ENCODE data around the gene CEACAM19.

DNA sequence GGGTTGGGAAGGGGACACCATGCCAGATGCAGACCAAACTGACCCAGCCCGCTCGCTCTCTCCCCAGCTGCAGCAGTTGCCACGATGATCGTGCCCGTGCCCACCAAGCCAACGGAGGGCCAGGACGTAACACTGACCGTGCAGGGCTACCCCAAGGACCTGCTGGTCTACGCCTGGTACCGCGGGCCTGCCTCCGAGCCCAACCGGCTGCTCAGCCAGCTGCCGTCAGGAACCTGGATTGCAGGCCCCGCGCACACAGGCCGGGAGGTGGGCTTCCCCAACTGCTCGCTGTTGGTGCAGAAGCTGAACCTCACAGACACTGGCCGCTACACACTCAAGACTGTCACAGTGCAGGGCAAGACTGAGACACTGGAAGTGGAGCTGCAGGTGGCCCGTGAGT, 36.5 kb downstream of the CEACAM19 start:
- TF ChIP-seq CREB1 (IDR thresholded peaks at IDR 0.05) (no peak), YY1 (IDR thresholded peaks at IDR 0.05; ENCODE audit: low read depth, low read length) (no peak), BRCA1 (IDR thresholded peaks at IDR 0.05; ENCODE audit: low read depth, low read length) (no peak), POLR2A (IDR thresholded peaks at IDR 0.05; ENCODE audit: control extremely low read depth in 1 of 2, low read depth in 2 of 2, low read length in 2 of 2) (no peak), RAD21 (IDR thresholded peaks at IDR 0.05 in 1 of 2, conservative IDR thresholded peaks at IDR 0.05 in 1 of 2; ENCODE audit: low read depth in 2 of 2, low read length in 2 of 2) (no peak), EP300 (IDR thresholded peaks at IDR 0.05; ENCODE audit: borderline replicate concordance in 1 of 2, low read depth in 2 of 2, low read length in 2 of 2) (no peak), MAFK (IDR thresholded peaks at IDR 0.05; ENCODE audit: low read depth, low read length) (no peak), NRF1 (IDR thresholded peaks at IDR 0.05; ENCODE audit: low read depth, low read length) (no peak), POLR2AphosphoS5 (IDR thresholded peaks at IDR 0.05; ENCODE audit: low read depth, low read length) (no peak), SIN3A (conservative IDR thresholded peaks at IDR 0.05 in 1 of 2, IDR thresholded peaks at IDR 0.05 in 1 of 2; ENCODE audit: low read depth in 1 of 2, low read length in 2 of 2) (no peak), CHD2 (IDR thresholded peaks at IDR 0.05; ENCODE audit: low read length) (no peak)
- TF ChIP-seq, protein P1, sequence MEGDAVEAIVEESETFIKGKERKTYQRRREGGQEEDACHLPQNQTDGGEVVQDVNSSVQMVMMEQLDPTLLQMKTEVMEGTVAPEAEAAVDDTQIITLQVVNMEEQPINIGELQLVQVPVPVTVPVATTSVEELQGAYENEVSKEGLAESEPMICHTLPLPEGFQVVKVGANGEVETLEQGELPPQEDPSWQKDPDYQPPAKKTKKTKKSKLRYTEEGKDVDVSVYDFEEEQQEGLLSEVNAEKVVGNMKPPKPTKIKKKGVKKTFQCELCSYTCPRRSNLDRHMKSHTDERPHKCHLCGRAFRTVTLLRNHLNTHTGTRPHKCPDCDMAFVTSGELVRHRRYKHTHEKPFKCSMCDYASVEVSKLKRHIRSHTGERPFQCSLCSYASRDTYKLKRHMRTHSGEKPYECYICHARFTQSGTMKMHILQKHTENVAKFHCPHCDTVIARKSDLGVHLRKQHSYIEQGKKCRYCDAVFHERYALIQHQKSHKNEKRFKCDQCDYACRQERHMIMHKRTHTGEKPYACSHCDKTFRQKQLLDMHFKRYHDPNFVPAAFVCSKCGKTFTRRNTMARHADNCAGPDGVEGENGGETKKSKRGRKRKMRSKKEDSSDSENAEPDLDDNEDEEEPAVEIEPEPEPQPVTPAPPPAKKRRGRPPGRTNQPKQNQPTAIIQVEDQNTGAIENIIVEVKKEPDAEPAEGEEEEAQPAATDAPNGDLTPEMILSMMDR (IDR thresholded peaks at IDR 0.05; ENCODE audit: control extremely low read depth in 1 of 3, insufficient read depth in 1 of 3, low read depth in 1 of 3, low read length in 3 of 3), result no peak
- TF ChIP-seq, protein P2, sequence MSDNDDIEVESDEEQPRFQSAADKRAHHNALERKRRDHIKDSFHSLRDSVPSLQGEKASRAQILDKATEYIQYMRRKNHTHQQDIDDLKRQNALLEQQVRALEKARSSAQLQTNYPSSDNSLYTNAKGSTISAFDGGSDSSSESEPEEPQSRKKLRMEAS (IDR thresholded peaks at IDR 0.05), result no peak
